Activated T-helper 2 cell treated with anti-CD3 and anti-CD28 coated beads, Interferon-gamma antibody, Interleukin-2, Interleukin-4, amounts not matched to agents 10 μg/mL and 5 μg/mL and 100 μg/mL, durations not matched to agents 14 hours and 24 hours and 36 hours (primary cell): ENCODE measurements around the gene KDM5A. TPM values are rescaled to one million over a fixed set of nuclear protein-coding genes. Genes with fewer than 3 reads are reported as not detected.
A peak's percentile ranks its signal among the peaks of the same experiment; 100 is the strongest.

Experiments used
- DNase-seq: peaks from one replicate; pipeline ENCODE4 v3.0.0; 2021; ENCODE audit warnings: low spot score
- H3K27ac Mint-ChIP-seq: one replicate; pipeline ENCODE4 v1.8.0; 2021; ENCODE audit warnings: mixed read lengths
- H3K27me3 Mint-ChIP-seq: one replicate; pipeline ENCODE4 v1.8.0; 2021; ENCODE audit warnings: low read depth, mixed read lengths
- H3K36me3 Mint-ChIP-seq: one replicate; pipeline ENCODE4 v1.8.0; 2021; ENCODE audit warnings: low read depth, mixed read lengths
- H3K4me1 Mint-ChIP-seq: one replicate; pipeline ENCODE4 v1.8.0; 2021; ENCODE audit warnings: low read depth, mixed read lengths
- H3K4me3 Mint-ChIP-seq: one replicate; pipeline ENCODE4 v1.8.0; 2021; ENCODE audit warnings: low read depth, mild to moderate bottlenecking, moderate library complexity, mixed read lengths
- H3K9me3 Mint-ChIP-seq: one replicate; pipeline ENCODE4 v1.8.0; 2021; ENCODE audit warnings: mixed read lengths
- intact Hi-C: fragments of 100-400 bp; cut with micrococcal nuclease; formaldehyde crosslinking; loops from one replicate; pipeline ENCODE4 v1.15.1; 2023
- total RNA-seq: library from RNA; stranded (reverse); gene quantifications from 2 replicates; pipeline ENCODE4 v1.2.3, GENCODE V29; 2022

The KDM5A gene
- total RNA-seq, 1 donor from 2014 or later, result 76.4 TPM

- DNase-seq, result no peak
- no peak overlapping the region for H3K27ac Mint-ChIP-seq
- peaks cover 78% of the 10 kb centered on the region for H3K36me3 Mint-ChIP-seq
- no peaks in the 10 kb centered on the region for H3K27me3 Mint-ChIP-seq
- intact Hi-C loops, result no loop called here
- H3K4me1 Mint-ChIP-seq, result peaks cover 17% of the 10 kb centered on the region
- H3K4me3 Mint-ChIP-seq, result no peak overlapping the region
- H3K9me3 Mint-ChIP-seq, result no peaks in the 10 kb centered on the region
These were observed 97.9 kb downstream of the KDM5A start for GRCh38 chr12:291153-291723.

DNA sequence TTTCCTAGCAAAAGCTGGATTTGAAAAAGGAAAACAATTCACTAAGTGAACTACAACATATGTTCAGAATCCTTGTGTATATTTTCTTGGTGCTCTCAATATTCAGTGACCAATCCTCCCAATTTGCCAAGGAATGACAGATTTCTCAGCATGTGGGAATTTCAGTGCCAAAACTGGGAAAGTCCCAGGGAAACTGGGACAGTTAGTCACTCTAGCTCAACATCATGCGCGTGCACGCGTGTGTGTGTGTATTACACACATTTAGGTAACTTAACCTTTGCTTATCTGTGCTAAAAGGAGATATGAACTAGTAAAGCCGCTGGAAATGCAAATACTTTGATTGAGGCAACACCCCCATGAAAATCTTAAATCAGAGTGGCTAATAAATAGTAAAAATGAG, 100.4 kb downstream of the KDM5A start:
- no peak overlapping the region for H3K27ac Mint-ChIP-seq
- no peak for DNase-seq
- no peak overlapping the region for H3K4me3 Mint-ChIP-seq
- H3K27me3 Mint-ChIP-seq, result no peaks in the 10 kb centered on the region
- peaks cover 24% of the 10 kb centered on the region for H3K4me1 Mint-ChIP-seq
- peaks cover 77% of the 10 kb centered on the region for H3K36me3 Mint-ChIP-seq
- intact Hi-C loops, result no loop called here
- no peaks in the 10 kb centered on the region for H3K9me3 Mint-ChIP-seq

GRCh38 chr12:286531-287300, 102.4 kb downstream of the KDM5A start:
- peaks cover 71% of the 10 kb centered on the region for H3K36me3 Mint-ChIP-seq
- H3K4me3 Mint-ChIP-seq, result no peak overlapping the region
- H3K27me3 Mint-ChIP-seq, result no peaks in the 10 kb centered on the region
- no peaks in the 10 kb centered on the region for H3K9me3 Mint-ChIP-seq
- H3K4me1 Mint-ChIP-seq, result peaks cover 24% of the 10 kb centered on the region
- no peak for DNase-seq
- H3K27ac Mint-ChIP-seq, result peak overlapping the region; percentile 68
- intact Hi-C loops, result no loop called here

GRCh38 chr12:278046-278445, 111.1 kb downstream of the KDM5A start:
- Mint-ChIP-seq H3K4me1 (peaks cover 2% of the 10 kb centered on the region), H3K4me3 (no peak overlapping the region), H3K36me3 (peaks cover 15% of the 10 kb centered on the region), H3K27ac (no peak overlapping the region), H3K27me3 (no peaks in the 10 kb centered on the region), H3K9me3 (no peaks in the 10 kb centered on the region)
- intact Hi-C loops, result no loop called here
- DNase-seq, result no peak

DNA sequence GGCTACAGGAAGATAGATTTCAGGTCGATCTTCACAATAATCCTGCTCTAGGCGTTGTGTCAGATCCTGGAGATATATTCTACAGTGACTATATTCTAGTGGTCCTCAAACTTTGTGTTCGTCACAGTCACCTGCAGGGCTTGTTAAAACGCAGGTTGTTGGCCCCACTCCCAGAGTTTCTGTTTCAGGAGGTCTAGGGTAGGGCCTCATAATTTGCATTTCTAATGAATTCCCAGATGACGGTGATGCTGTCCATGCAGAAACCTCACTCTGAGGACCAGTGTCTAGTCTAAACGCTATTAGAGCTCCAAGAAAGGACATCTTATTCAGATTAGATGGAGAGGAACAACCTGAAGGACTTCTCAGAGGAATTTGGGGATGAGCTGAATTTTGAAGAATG, 113.3 kb downstream of the KDM5A start:
- DNase-seq, result no peak
- H3K27ac Mint-ChIP-seq, result no peak overlapping the region
- H3K4me3 Mint-ChIP-seq, result no peak overlapping the region
- intact Hi-C loops, result no loop called here
- peaks cover 5% of the 10 kb centered on the region for H3K36me3 Mint-ChIP-seq
- H3K9me3 Mint-ChIP-seq, result no peaks in the 10 kb centered on the region
- H3K27me3 Mint-ChIP-seq, result no peaks in the 10 kb centered on the region
- peaks cover 2% of the 10 kb centered on the region for H3K4me1 Mint-ChIP-seq

- Mint-ChIP-seq H3K36me3 (no peaks in the 10 kb centered on the region), H3K4me1 (peaks cover 2% of the 10 kb centered on the region), H3K27me3 (no peaks in the 10 kb centered on the region), H3K9me3 (no peaks in the 10 kb centered on the region), H3K4me3 (no peak overlapping the region), H3K27ac (no peak overlapping the region)
- DNase-seq, result no peak
- intact Hi-C loops, result no loop called here
These were observed 115.7 kb downstream of the KDM5A start for GRCh38 chr12:273382-273781.

DNA sequence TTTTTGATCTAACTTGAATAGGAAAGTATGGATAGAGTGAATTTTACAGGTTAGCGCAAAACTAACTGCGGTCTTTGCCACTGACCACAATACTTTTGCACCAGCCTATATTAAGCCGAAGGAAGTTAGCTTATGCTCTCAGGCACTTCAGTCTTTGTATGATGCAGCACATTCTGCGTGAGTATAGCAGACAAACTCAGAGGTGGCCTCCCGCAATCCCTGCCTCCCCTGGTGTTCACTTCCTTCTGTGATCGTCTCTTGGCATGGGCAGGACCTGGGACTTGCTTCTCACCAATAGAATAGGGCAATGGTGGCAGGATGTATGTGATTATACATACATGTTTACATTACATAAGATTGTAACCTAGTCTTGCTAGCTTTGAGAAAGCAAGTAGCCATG, 116.2 kb downstream of the KDM5A start:
- Mint-ChIP-seq H3K9me3 (no peaks in the 10 kb centered on the region), H3K36me3 (no peaks in the 10 kb centered on the region), H3K4me3 (no peak overlapping the region), H3K4me1 (peaks cover 2% of the 10 kb centered on the region), H3K27ac (no peak overlapping the region), H3K27me3 (no peaks in the 10 kb centered on the region)
- DNase-seq, result no peak
- intact Hi-C loops, result no loop called here

DNA sequence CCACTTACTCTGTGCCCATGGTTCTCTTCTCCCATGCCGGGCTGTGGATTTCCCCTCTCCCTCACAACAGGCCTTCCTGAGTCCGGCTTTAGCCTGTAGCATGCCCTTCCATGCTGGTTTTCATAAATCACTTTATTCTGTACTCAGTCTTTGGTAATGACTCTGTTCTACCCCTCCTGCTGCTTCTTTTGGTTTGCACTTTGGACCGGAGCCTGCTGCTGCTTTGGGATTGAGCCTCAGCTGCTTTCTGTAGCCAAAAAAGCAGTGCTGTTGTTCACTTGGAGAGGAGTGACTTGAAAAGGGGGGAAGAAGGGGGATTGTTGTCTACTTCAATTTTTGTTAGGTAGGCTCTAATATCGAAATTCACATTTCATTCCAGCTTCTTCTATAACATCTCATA, 118.0 kb downstream of the KDM5A start:
- Mint-ChIP-seq H3K27ac (no peak overlapping the region), H3K9me3 (no peaks in the 10 kb centered on the region), H3K36me3 (no peaks in the 10 kb centered on the region), H3K4me3 (no peak overlapping the region), H3K27me3 (peaks cover 3% of the 10 kb centered on the region), H3K4me1 (peaks cover 2% of the 10 kb centered on the region)
- DNase-seq, result no peak
- intact Hi-C loops, result no loop called here

- no peak overlapping the region for H3K4me3 Mint-ChIP-seq
- H3K27me3 Mint-ChIP-seq, result peaks cover 12% of the 10 kb centered on the region
- intact Hi-C loops, result no loop called here
- no peaks in the 10 kb centered on the region for H3K9me3 Mint-ChIP-seq
- H3K27ac Mint-ChIP-seq, result no peak overlapping the region
- no peaks in the 10 kb centered on the region for H3K36me3 Mint-ChIP-seq
- DNase-seq, result no peak
- peaks cover 9% of the 10 kb centered on the region for H3K4me1 Mint-ChIP-seq
These were observed 119.9 kb downstream of the KDM5A start for GRCh38 chr12:269191-269590.

GRCh38 chr12:268483-268840, 120.7 kb downstream of the KDM5A start:
- Mint-ChIP-seq H3K4me1 (peaks cover 6% of the 10 kb centered on the region), H3K4me3 (no peak overlapping the region), H3K27me3 (peaks cover 14% of the 10 kb centered on the region), H3K27ac (no peak overlapping the region), H3K9me3 (no peaks in the 10 kb centered on the region), H3K36me3 (no peaks in the 10 kb centered on the region)
- intact Hi-C loops, result no loop called here
- DNase-seq, result no peak

- Mint-ChIP-seq H3K4me3 (no peak overlapping the region), H3K36me3 (no peaks in the 10 kb centered on the region)
These were observed 121.3 kb downstream of the KDM5A start for GRCh38 chr12:267581-268482.

GRCh38 chr12:265096-265495, 124.0 kb downstream of the KDM5A start:
- H3K27ac Mint-ChIP-seq, result no peak overlapping the region
- DNase-seq, result no peak

More at GRCh38 chr12:267581-268482, 121.3 kb downstream of the KDM5A start:
- H3K27ac Mint-ChIP-seq, result no peak overlapping the region
- H3K4me1 Mint-ChIP-seq, result peaks cover 6% of the 10 kb centered on the region
- DNase-seq, result no peak
- intact Hi-C loops, result no loop called here
- no peaks in the 10 kb centered on the region for H3K9me3 Mint-ChIP-seq
- peaks cover 17% of the 10 kb centered on the region for H3K27me3 Mint-ChIP-seq

GRCh38 chr12:264269-264668, 124.9 kb downstream of the KDM5A start:
- Mint-ChIP-seq H3K27me3 (peaks cover 24% of the 10 kb centered on the region), H3K9me3 (no peaks in the 10 kb centered on the region), H3K27ac (no peak overlapping the region), H3K36me3 (no peaks in the 10 kb centered on the region), H3K4me3 (no peak overlapping the region), H3K4me1 (peaks cover 6% of the 10 kb centered on the region)
- intact Hi-C loops, result no loop called here
- DNase-seq, result no peak

More at GRCh38 chr12:265096-265495, 124.0 kb downstream of the KDM5A start:
- Mint-ChIP-seq H3K4me1 (peaks cover 6% of the 10 kb centered on the region), H3K9me3 (no peaks in the 10 kb centered on the region), H3K27me3 (peaks cover 20% of the 10 kb centered on the region), H3K36me3 (no peaks in the 10 kb centered on the region), H3K4me3 (no peak overlapping the region)
- intact Hi-C loops, result no loop called here
